GM10266 (cell line): Measurements from ENCODE around the gene FER.

ENCODE experiments used
- DNase-seq: peaks from one replicate; pipeline ENCODE4 v3.0.0; 2012; ENCODE audit errors: extremely low spot score
- CTCF ChIP-seq: IDR thresholded peaks from 2 replicates; pipeline ENCODE4 v1.5.1; 2012; ENCODE audit warnings: mild to moderate bottlenecking, low read depth; ENCODE audit not compliant: control insufficient read depth, insufficient read depth; ENCODE audit errors: missing control alignments

FER gene

GRCh38 chr5:109199289-109199688, 451.6 kb downstream of the FER start:
- no peak for TF ChIP-seq CTCF
- no peak for DNase-seq

DNA sequence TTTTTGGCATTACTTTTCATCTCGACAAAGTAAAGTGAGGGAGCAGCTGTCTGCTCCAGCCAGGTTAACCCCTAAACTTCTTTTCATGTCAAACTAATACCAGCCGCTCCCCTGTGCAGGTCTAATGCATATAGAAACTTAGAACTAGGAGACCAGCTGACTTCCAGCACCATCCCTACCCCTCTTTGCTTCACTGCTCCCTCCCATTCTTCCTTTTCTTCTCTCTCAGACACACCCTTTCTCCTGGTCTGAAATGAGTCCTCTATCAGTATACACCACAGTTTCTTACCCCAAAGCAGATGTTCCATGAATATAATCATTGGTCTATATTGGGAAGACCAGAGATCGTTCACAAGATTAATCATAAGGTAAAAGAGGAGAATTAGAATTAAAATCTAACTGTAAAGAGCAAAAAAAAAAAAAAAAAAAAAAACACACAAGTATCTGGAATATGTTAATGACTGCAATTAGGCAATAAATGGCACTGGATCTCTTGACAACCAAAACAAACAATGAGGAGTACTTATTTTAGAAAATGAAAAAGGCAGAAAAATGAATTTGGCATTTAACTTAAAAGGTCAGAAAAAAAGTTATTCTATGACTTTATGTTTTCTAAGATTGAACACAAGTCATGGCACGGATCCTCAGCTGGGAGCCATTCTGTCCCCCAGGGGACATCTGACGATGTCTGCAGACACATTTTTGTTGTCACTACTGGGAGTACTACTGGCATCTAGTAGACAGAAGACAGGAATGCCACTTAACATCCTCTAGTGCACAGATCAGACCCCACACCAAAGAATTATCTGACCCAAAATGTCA, 452.3 kb downstream of the FER start:
- no peak for TF ChIP-seq CTCF
- no peak for DNase-seq

DNA sequence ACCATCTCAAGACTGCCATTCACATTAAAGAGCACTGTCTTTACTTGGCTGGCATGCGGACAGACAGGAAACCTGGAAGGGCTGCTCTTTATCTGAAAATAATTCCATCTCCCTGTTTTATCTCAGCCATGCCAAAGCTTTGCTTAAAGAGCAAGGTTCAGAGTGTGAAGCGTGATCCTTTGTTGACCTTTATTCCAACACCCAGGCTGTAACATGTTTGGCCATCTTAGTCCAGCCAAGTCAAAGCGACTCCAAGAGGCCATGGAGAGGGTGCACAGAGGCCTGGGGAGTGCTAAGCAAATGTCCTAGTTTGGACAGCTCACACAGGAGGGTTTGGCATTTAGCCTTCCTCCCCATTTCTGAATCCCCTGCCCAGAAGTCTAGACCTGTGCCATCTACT, 467.3 kb downstream of the FER start:
- no peak for TF ChIP-seq CTCF
- DNase-seq = no peak

- no peak for TF ChIP-seq CTCF
- DNase-seq = no peak
These were observed 471.1 kb downstream of the FER start for GRCh38 chr5:109218818-109219217.

DNA sequence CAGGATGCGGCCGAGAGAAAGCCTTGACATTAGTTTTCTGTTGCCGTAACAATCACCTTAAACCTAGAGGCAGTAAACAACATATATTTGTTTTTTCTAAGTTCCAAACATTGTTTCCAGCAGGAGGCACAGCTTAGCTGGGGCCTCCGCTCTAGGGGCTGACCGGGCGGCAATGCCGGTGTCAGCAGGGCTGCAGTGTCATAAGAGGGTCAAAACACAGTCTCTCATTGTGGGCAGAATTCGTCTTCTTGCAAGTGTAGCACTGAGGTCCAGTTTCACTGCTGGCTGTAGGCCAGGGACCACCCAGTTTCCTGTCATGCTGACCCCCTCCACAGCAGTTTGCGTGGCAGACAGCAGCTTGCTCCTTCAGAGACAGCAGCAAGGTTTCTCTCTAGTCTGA, 475.8 kb downstream of the FER start:
- no peak for TF ChIP-seq CTCF
- DNase-seq = no peak

DNA sequence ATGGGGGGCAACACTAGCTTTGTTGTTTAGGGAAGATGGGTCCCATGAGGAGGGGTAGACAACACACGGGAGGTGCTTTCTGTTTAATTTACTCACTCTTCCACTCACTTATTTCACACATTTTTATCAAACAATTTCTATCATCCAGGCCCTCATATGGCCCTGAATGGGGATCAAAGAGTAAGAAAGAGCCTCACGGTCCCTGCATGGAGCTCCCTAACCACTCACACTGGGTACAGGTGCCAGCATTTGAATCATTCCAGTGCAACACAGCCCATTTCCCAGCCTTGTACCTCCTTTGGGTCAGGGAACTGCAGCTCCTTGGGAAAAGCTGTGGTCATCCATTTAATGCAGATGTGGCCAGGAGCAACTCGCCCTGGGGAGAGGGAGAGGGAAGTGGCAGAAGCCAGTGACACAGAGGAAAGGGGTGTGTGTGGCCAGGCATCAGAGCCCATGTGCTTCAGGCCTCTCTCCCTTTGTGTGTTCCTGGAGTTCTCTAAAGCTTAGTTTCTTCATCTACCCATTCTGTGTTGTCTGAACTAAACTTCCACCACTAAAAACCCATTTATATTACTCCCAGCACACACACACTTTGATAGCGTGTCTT, 476.7 kb downstream of the FER start:
- TF ChIP-seq CTCF = no peak
- no peak for DNase-seq
